Measurements from ENCODE around the gene DIAPH3.

Gene DIAPH3

DNA sequence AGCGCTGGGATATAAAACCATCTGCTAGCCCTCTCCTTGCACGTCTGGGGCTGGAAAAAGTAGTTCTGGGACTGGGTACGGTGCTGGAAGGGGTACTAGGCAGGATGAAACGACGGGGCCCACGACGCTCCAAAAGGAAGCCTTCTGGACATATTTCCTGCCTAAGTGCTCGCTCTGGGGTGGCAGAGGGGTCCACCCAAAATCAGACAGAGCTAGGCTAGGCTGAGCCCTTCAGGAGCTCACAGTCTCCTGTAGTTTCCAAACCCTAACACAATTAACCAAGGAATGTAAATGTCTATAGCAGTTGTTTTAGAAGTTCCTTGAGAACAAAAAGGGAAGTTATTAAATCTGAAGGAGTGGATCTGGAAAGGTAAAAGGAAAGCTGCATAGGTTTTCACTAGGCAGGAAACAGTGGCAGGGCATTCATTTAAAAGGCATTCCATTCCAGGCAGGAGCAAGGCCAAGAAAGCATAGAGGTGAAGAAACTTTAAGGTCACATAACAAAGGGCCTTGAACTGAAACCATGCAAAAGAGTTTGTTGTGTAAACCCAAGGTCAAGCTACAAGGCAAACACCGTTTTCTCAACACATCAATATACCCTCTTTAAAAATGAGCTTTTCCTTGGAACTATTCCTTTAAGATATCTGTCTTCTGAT lies 634 bp upstream of the DIAPH3 start:
- H3K4me3 Mint-ChIP-seq = peak overlapping the region; percentile 90
- peaks cover 44% of the 10 kb centered on the region for H3K4me1 Mint-ChIP-seq
- no peak for DNase-seq
- H3K27ac Mint-ChIP-seq = peak overlapping the region; percentile 99
- TF ChIP-seq, protein P1, sequence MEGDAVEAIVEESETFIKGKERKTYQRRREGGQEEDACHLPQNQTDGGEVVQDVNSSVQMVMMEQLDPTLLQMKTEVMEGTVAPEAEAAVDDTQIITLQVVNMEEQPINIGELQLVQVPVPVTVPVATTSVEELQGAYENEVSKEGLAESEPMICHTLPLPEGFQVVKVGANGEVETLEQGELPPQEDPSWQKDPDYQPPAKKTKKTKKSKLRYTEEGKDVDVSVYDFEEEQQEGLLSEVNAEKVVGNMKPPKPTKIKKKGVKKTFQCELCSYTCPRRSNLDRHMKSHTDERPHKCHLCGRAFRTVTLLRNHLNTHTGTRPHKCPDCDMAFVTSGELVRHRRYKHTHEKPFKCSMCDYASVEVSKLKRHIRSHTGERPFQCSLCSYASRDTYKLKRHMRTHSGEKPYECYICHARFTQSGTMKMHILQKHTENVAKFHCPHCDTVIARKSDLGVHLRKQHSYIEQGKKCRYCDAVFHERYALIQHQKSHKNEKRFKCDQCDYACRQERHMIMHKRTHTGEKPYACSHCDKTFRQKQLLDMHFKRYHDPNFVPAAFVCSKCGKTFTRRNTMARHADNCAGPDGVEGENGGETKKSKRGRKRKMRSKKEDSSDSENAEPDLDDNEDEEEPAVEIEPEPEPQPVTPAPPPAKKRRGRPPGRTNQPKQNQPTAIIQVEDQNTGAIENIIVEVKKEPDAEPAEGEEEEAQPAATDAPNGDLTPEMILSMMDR (IDR thresholded peaks at IDR 0.05) = no peak
- no peaks in the 10 kb centered on the region for H3K27me3 Mint-ChIP-seq (ENCODE audit: low read depth, poor library complexity)
- peaks cover 3% of the 10 kb centered on the region for H3K9me3 Mint-ChIP-seq
- H3K36me3 Mint-ChIP-seq (ENCODE audit: low read depth) = peaks cover 33% of the 10 kb centered on the region

DNA sequence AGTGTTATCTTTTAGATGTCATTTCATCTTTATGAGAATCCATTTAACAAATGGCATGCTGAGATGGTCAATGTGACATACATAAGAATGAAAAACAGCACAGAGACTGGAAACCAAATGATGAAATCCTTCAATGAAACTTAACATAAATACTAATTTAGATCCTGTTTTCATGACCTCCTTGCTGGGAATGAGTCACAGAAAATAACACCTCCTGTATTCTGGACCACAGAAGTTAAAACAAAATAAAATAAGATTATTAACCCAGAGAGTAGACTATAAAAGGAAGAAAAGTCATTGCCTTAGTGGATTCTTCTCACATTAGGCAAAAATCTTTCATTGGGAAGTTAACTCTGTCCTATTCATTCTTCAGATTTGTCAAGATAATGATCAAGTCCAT lies 1.6 kb downstream of the DIAPH3 start:
- H3K9me3 Mint-ChIP-seq = peaks cover 3% of the 10 kb centered on the region
- no peak overlapping the region for H3K27ac Mint-ChIP-seq
- peaks cover 48% of the 10 kb centered on the region for H3K36me3 Mint-ChIP-seq (ENCODE audit: low read depth)
- TF ChIP-seq, protein P1 (IDR thresholded peaks at IDR 0.05) = no peak
- H3K27me3 Mint-ChIP-seq (ENCODE audit: low read depth, poor library complexity) = no peaks in the 10 kb centered on the region
- H3K4me3 Mint-ChIP-seq = peak overlapping the region; percentile 90
- H3K4me1 Mint-ChIP-seq = peaks cover 44% of the 10 kb centered on the region
- no peak for DNase-seq

DNA sequence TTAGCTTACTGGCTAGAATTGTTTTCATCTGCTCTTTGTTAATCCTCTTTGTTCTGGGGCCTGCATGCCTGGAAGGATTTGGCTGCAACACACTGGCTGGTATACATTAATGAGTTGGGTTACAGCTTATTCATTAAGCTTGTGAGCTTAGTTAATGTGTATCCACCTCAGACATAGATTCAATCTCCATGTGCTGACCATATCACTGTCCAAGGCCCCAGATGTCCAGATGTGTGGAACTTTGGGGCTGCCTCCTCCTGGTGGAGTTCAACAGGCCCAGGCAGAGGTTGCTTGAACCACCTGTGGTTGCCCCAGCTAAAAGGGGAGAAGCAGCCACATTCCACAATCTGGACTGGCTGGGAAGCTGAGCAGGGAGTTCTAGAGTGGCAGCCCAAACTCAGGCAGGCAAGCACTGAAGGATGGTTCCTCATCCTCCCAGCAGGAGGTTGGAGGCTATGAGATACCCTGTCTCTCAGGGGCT lies 5.4 kb downstream of the DIAPH3 start:
- no peak for DNase-seq
- Mint-ChIP-seq H3K36me3 (ENCODE audit: low read depth) (peaks cover 57% of the 10 kb centered on the region), H3K4me1 (peaks cover 22% of the 10 kb centered on the region), H3K4me3 (no peak overlapping the region), H3K27ac (no peak overlapping the region), H3K9me3 (peaks cover 3% of the 10 kb centered on the region), H3K27me3 (ENCODE audit: low read depth, poor library complexity) (no peaks in the 10 kb centered on the region)
- TF ChIP-seq, protein P1 (IDR thresholded peaks at IDR 0.05) = no peak

DNA sequence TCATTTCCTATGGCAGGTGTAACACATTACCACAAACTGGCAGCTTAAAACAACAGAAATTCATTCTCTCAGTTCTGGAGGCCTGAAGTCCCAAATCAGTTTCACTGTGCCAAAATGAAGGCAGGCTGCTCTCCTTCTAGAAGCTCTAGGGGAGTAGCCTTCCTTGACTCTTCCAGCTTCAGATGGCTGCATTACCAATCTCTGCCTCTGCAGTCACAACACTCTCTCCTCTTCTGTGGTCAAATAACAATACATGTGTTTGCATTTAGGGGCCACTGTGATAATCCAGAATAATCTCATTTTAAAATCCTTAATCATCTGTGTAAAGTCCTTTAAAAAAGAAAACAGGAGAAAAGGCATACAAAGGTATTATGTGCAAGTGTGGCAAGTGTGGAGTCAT lies 7.8 kb downstream of the DIAPH3 start:
- H3K27me3 Mint-ChIP-seq (ENCODE audit: low read depth, poor library complexity) = no peaks in the 10 kb centered on the region
- H3K27ac Mint-ChIP-seq = no peak overlapping the region
- no peaks in the 10 kb centered on the region for H3K9me3 Mint-ChIP-seq
- H3K4me1 Mint-ChIP-seq = no peaks in the 10 kb centered on the region
- H3K4me3 Mint-ChIP-seq = no peak overlapping the region
- TF ChIP-seq, protein P1 (IDR thresholded peaks at IDR 0.05) = no peak
- H3K36me3 Mint-ChIP-seq (ENCODE audit: low read depth) = peaks cover 40% of the 10 kb centered on the region
- no peak for DNase-seq

DNA sequence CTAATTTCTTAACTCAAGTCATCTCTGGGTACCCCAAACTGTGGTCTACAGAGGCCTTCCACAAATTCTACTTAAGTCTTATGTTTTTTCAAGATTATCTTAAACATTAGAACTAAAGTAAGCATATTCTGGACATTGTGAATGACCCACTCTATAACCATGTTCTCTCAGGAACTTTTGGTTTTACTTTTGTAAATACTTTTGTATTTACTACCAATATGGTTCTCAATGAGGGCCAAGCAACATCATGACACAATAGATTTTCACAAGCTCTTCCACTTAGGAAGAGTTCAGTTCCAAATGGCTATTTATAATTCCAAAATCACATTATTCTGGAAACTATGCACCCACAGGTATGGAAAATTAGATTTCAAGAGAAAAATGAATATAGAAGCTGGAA lies 10.8 kb downstream of the DIAPH3 start:
- Mint-ChIP-seq H3K36me3 (ENCODE audit: low read depth) (peaks cover 17% of the 10 kb centered on the region), H3K9me3 (no peaks in the 10 kb centered on the region), H3K27ac (no peak overlapping the region), H3K4me3 (no peak overlapping the region), H3K4me1 (no peaks in the 10 kb centered on the region), H3K27me3 (ENCODE audit: low read depth, poor library complexity) (no peaks in the 10 kb centered on the region)
- TF ChIP-seq, protein P1 (IDR thresholded peaks at IDR 0.05) = no peak
- no peak for DNase-seq

DNA sequence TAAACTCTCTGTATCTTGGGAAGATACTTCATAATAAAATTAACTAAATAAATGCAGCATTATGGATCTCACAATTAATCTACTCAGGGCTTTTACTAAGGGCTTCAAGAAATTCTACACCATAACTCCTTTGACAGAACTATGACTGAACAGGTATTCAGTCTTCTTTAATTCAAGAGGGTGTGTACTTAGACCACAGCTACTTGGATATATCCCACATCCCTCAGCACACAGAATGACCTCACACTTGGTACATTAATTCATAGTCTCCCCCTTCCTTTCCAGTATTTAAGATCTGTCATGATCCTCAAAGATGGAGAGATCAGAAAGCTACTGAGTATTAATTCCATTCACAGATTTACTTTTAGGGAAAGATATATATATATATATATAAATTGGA lies 11.6 kb downstream of the DIAPH3 start:
- Mint-ChIP-seq H3K27ac (no peak overlapping the region), H3K9me3 (no peaks in the 10 kb centered on the region), H3K27me3 (ENCODE audit: low read depth, poor library complexity) (no peaks in the 10 kb centered on the region), H3K4me3 (no peak overlapping the region), H3K4me1 (no peaks in the 10 kb centered on the region), H3K36me3 (ENCODE audit: low read depth) (peaks cover 9% of the 10 kb centered on the region)
- TF ChIP-seq, protein P1 (IDR thresholded peaks at IDR 0.05) = no peak
- no peak for DNase-seq
